Skeletal muscle tissue (tissue), 4 donors: ENCODE measurements around the gene MYOCD. TPM values are rescaled to one million over a fixed set of nuclear protein-coding genes. Genes with fewer than 3 reads are reported as not detected.

Experiments
- H3K27ac ChIP-seq: one replicate; pipeline ENCODE4 v1.7.0; 2013; ENCODE audit warnings: mild to moderate bottlenecking, low read depth, low read length, inconsistent platforms
- H3K27me3 ChIP-seq, 3 donors: one replicate each; pipeline ENCODE4 v1.7.0; 2013; ENCODE audit warnings: low read length in 3 of 3; ENCODE audit not compliant: control insufficient read depth in 3 of 3, insufficient read depth in 3 of 3
- H3K36me3 ChIP-seq, 3 donors: one replicate each; pipeline ENCODE4 v1.7.0; 2013; ENCODE audit warnings: low read length in 3 of 3; ENCODE audit not compliant: control insufficient read depth in 3 of 3, insufficient read depth in 3 of 3
- H3K4me1 ChIP-seq, 3 donors: one replicate each; pipeline ENCODE4 v1.7.0; 2013; ENCODE audit warnings: low read length in 3 of 3, mild to moderate bottlenecking in 3 of 3; ENCODE audit not compliant: control insufficient read depth in 3 of 3, insufficient read depth in 3 of 3
- H3K4me3 ChIP-seq, 3 donors: one replicate each; pipeline ENCODE4 v1.7.0; 2013; ENCODE audit warnings: low read length in 3 of 3
- H3K9ac ChIP-seq, 3 donors: one replicate each; pipeline ENCODE4 v1.7.0; 2013; ENCODE audit warnings: low read length in 3 of 3, mild to moderate bottlenecking in 3 of 3, moderate library complexity in 2 of 3, low read depth in 1 of 3
- H3K9me3 ChIP-seq, 3 donors: one replicate each; pipeline ENCODE4 v1.7.0; 2013; ENCODE audit warnings: low read length in 3 of 3; ENCODE audit not compliant: control insufficient read depth in 3 of 3
- total RNA-seq: library from RNA; depleted of rRNA; stranded (reverse); fragments of >200 nt; gene quantifications from one replicate; pipeline ENCODE4 v1.2.3, GENCODE V29; 2014
- donor health status: Osteomylitis.

The MYOCD gene
- total RNA-seq, 1 donor from 2014 or later, result 0.52 TPM

DNA sequence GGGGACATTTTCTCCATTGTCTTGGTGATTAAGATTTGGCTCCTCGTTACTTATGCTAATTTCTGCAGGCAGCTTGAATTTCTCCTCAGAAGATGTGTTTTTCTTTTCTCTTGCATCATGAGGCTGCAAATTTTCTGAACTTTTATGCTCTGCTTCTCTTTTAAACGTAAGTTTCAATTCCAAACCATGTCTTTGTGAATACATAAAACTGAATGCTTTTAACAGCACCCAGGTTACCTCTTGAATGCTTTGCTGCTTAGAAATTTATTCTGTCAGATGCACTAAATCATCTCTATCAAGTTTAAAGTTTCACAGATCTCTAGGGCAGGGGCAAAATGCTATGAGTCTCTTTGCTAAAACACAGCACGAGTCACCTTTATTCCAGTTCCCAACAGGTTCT lies 143.0 kb downstream of the MYOCD start:
- Histone ChIP-seq H3K4me1 (no peaks in the 10 kb centered on the region), H3K27ac (no peak overlapping the region), H3K27me3 (no peaks in the 10 kb centered on the region), H3K9ac (no peak overlapping the region), H3K4me3 (no peak overlapping the region), H3K9me3 (no peaks in the 10 kb centered on the region), H3K36me3 (no peaks in the 10 kb centered on the region)

DNA sequence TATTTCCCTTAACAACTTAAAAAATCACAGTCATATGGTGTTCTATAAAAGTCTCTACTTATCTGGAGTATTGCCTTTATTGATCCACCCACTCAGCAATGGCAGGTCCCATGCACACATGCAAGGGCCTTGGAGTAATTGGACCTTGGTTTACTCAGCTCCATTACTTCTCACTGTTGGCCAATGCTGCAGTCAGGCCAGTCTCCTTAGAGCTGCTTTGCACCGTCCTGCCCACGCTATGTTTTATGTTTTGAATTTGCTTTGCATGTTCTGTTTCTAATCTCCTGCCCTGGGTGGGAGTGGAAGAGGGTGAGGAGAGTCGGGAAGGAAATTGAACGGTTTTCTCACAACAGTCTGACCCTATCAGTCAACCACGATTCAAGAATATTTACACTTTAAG lies 147.2 kb downstream of the MYOCD start:
- H3K9ac ChIP-seq, result no peak overlapping the region
- H3K9me3 ChIP-seq, result no peaks in the 10 kb centered on the region
- no peaks in the 10 kb centered on the region for H3K36me3 ChIP-seq
- no peak overlapping the region for H3K27ac ChIP-seq
- H3K27me3 ChIP-seq, result no peaks in the 10 kb centered on the region
- H3K4me3 ChIP-seq, result no peak overlapping the region
- no peaks in the 10 kb centered on the region for H3K4me1 ChIP-seq

DNA sequence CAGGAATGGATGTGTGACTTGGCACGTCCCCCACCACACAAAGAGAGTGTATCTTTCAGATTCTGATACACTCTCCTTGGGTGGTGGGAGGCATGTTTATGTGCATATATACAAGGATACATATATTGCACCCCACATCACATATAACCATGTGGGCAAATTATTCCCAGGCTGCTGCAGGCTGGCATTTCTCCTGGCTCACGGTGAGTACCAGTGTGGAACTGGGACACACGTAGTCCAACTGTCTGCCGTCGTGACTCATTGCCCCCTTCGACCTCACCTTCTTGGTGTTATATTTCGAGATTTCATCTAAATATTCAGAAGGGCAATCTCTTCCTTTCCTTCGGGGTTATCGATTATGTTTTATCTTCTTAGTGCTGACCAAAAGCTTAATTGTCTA lies 148.0 kb downstream of the MYOCD start:
- no peaks in the 10 kb centered on the region for H3K9me3 ChIP-seq
- H3K4me3 ChIP-seq, result no peak overlapping the region
- no peak overlapping the region for H3K27ac ChIP-seq
- no peaks in the 10 kb centered on the region for H3K27me3 ChIP-seq
- H3K4me1 ChIP-seq, result no peaks in the 10 kb centered on the region
- no peak overlapping the region for H3K9ac ChIP-seq
- H3K36me3 ChIP-seq, result no peaks in the 10 kb centered on the region

DNA sequence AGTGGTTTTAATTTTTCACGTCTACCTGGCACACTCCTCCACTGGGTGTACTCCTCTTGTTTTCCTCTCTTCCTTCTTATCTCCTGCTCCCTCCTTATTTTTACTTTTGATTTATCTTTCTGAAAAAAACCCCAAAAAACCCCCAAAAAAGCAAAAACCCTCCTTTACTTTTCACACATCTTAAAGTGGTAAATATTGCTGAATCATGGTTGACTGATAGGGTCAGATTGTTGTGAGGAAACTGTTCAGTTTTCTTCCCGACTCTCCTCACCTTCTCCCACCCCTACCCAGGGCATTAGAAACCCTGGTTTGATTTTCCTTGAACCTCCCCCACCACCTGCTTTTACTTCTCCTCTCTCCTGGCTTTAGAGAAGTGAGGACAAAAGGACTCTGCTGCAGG lies 149.0 kb downstream of the MYOCD start:
- H3K9me3 ChIP-seq, result no peaks in the 10 kb centered on the region
- no peaks in the 10 kb centered on the region for H3K4me1 ChIP-seq
- H3K27me3 ChIP-seq, result no peaks in the 10 kb centered on the region
- no peak overlapping the region for H3K9ac ChIP-seq
- H3K36me3 ChIP-seq, result no peaks in the 10 kb centered on the region
- H3K4me3 ChIP-seq, result no peak overlapping the region
- no peak overlapping the region for H3K27ac ChIP-seq

DNA sequence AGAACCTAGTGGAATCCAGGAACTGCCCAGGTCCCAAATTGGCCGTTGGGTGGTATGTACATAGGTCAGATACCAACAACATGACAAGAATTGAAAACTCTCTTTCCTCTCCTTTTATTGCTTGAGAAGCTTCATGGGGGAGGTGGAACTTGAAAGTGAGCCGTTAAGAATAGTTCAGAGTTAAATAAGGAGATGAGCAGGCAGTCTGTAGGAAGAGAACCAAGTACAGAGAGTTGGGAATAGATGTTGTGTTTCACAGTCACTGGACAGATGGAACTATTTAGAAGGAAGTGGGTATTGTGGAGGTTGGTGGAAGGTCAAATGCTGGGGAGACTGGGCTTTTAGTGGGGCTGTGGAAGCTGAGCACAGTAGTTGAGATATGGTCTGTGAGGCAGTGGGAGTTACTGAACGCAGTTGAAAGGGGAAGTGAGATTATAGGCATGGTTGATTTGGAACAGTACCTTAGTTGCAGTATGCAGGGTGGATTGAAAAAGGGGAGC lies 150.0 kb downstream of the MYOCD start:
- Histone ChIP-seq H3K9ac (no peak overlapping the region), H3K36me3 (no peaks in the 10 kb centered on the region), H3K4me3 (no peak overlapping the region), H3K27me3 (no peaks in the 10 kb centered on the region), H3K9me3 (no peaks in the 10 kb centered on the region), H3K27ac (no peak overlapping the region), H3K4me1 (no peaks in the 10 kb centered on the region)

Other genes with a start within 250 kb of the MYOCD start
- gene ARHGAP44, start 123.6 kb downstream of the MYOCD start, total RNA-seq, result 3.7 TPM